ENCODE measurements around the gene RPS27L. TPM values are rescaled to one million over a fixed set of nuclear protein-coding genes. Genes with fewer than 3 reads are reported as not detected.

Gene RPS27L
- total and polyA plus RNA-seq, 2 experiments from 2014 or later = 85.9 to 1,011 TPM

- TF ChIP-seq JUNB (IDR thresholded peaks at IDR 0.05; ENCODE audit: unreplicated experiment) (no peak), REST (IDR thresholded peaks at IDR 0.05; ENCODE audit: unreplicated experiment) (no peak), ETS1 (IDR thresholded peaks at IDR 0.05) (no peak), STAT1 (IDR thresholded peaks at IDR 0.05; ENCODE audit: unreplicated experiment) (no peak), ZNF114 (CRISPR knock-in tag; IDR thresholded peaks at IDR 0.05) (no peak)
These were observed 3.4 kb upstream of the RPS27L start (continued) for GRCh38 chr15:63160638-63161037.

GRCh38 chr15:63157891-63158431 is 684 bp upstream of the RPS27L start:
- Histone ChIP-seq H3K27me3 (ENCODE audit: insufficient read depth) (no peaks in the 10 kb centered on the region), H3F3A (replicated peaks; ENCODE audit: low read depth) (peaks cover 5% of the 10 kb centered on the region; the same call in 1 of the 2 replicates), H3K27ac (ENCODE audit: low read depth) (peak overlapping the region; percentile 96), H3K79me2 (replicated peaks; ENCODE audit: insufficient read depth) (peaks cover 28% of the 10 kb centered on the region), H2AFZ (peak overlapping the region; percentile 54; the same call in 1 of the 2 replicates), H3K36me3 (ENCODE audit: insufficient read depth) (peaks cover 22% of the 10 kb centered on the region), H3K4me3 (peak overlapping the region; percentile 83), H3K4me2 (peak overlapping the region; percentile 74), H3K4me1 (ENCODE audit: insufficient read depth) (no peaks in the 10 kb centered on the region), H4K20me1 (replicated peaks; ENCODE audit: insufficient read depth) (no peaks in the 10 kb centered on the region), H3K9me2 (ENCODE audit: insufficient read depth) (no peaks in the 10 kb centered on the region)
- Mint-ChIP-seq H3K4me3 (peak overlapping the region; percentile 95), H3K9me3 (no peaks in the 10 kb centered on the region), H3K4me1 (peaks cover 6% of the 10 kb centered on the region), H3K36me3 (ENCODE audit: low read depth) (peaks cover 17% of the 10 kb centered on the region; the same call in 2 of the 3 replicates), H3K27ac (peak overlapping the region; percentile 84), H3K27me3 (ENCODE audit: insufficient read depth, low read depth, poor library complexity) (peaks cover 2% of the 10 kb centered on the region)
- DNase-seq (ENCODE audit: low spot score) (peak; percentile 84), ATAC-seq (peak; percentile 65)
- no peak; a peak in 1 of 4 replicates for TF ChIP-seq CTCF (conservative IDR thresholded peaks at IDR 0.05; ENCODE audit: low read depth in 2 of 2)
- no peak for TF ChIP-seq CREB1 (CRISPR knock-in tag; IDR thresholded peaks at IDR 0.05; ENCODE audit: low read depth)
- no peak for TF ChIP-seq ZNF462 (CRISPR knock-in tag; IDR thresholded peaks at IDR 0.05)
- no peak for TF ChIP-seq POLR2AphosphoS5 (IDR thresholded peaks at IDR 0.05; ENCODE audit: low read depth)
- TF ChIP-seq EZH2 (IDR thresholded peaks at IDR 0.05; ENCODE audit: low read depth, unreplicated experiment) = no peak
- no peak for TF ChIP-seq JUNB (IDR thresholded peaks at IDR 0.05; ENCODE audit: unreplicated experiment)

All from GM23338 (cell line).